Measurements from ENCODE around the gene L3MBTL4.
"Not testable (repeated sequence)": the region's sequence is repeated elsewhere in the genome, so short reads cannot be mapped to it uniquely, and the experiment has no call there.

L3MBTL4 gene

DNA sequence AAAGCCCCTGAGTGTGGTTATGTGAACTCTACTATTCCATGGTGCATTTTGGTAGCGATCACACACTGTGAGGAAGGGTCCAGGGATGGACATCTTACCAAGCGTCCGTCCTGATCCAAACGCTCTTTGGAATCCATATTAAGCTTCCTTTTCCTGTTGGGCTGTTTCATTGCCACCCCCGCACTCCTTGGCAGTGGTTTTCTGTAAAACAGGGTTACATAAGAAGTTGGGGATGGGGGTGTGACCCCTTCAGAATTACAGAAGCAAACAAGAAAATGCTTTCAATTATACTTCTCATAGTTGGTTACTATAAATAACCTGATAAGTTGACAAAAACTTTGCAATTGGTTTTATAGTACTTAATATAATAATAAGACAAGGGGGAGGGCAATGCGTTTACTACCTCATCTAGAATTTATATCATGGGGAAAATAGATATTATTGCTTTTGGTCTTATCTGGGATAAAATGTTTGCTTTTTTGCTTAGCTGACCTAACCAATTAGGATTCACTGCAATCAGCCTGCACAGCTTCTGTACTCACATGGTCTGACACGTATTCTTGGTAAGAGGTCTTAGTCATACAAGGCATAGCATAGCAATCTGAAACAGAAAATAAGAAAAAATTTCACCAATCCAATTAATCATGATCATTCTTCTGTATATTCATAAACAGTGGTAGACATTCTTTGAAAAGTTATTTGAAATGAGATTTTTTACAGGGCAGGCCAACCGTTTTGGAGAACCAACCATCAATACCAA, 103.1 kb downstream of the L3MBTL4 start:
- no peak for DNase-seq (ENCODE audit: low read depth, low spot score)

DNA sequence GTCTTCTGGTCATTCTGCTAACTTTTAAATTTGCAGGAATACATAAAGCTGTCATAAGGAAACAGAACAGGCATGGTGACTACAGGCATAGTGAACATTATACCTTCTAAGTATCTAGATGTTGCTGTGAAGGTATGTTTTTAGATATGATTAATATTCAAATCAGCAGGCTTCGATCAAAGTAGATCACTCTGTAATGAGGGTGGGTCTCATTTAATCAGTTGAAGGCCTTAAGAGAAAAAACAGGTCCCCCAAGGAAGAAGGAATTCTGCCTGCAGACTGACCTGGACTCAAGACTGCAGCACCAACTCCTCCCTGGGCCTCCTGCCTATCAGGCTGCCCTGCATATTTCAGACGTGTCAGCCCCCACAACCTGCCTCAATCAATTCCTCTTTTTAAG, 104.0 kb downstream of the L3MBTL4 start:
- no peak for DNase-seq (ENCODE audit: low read depth, low spot score)

DNA sequence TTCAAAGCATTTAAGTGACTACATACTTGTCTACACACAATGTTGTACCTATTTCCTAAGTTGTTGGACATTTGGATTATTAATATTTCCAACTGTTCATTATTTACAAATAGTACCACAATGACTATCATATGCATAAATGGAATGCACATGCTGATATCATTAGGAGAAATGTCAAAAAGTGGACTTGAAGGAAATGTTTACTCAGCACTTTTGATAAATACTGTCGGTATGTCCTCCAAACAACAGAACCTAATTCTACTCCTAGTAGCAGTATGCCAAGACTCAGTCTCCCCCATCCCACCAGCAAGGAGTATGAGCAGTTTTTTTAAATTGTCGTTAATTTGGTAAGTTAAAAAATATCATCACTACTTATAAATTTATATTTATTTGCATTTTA, 116.8 kb downstream of the L3MBTL4 start:
- DNase-seq (ENCODE audit: low read depth, low spot score), result no peak

GRCh38 chr18:6294148-6294784, 120.4 kb downstream of the L3MBTL4 start:
- DNase-seq (ENCODE audit: low read depth, low spot score), result no peak

GRCh38 chr18:6289843-6290242, 124.9 kb downstream of the L3MBTL4 start:
- no peak for DNase-seq (ENCODE audit: low read depth, low spot score)

GRCh38 chr18:6286585-6286984, 128.1 kb downstream of the L3MBTL4 start:
- no peak for DNase-seq (ENCODE audit: low read depth, low spot score)

GRCh38 chr18:6284761-6285160, 129.9 kb downstream of the L3MBTL4 start:
- DNase-seq (ENCODE audit: low read depth, low spot score), result no peak

- DNase-seq (ENCODE audit: low read depth, low spot score), result no peak
Observed at GRCh38 chr18:6284300-6284699, 130.4 kb downstream of the L3MBTL4 start.

DNA sequence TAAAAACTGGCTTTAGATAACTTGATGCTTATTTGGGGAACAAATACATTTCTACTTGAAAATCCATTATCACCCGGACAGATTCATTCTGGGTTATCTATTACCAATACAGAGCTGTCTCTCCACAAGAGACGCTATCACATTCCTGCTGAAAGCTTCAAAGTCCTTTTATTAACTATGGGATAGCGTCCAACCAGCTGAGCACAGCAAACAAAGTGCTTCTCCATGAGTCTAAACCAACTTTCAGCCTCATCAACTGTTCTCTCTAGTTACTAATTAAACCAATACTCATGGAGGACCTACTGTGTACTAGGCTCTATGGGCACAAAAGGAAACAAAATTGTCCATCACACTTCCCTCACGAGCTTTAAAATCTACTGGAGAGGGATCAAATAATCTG, 132.8 kb downstream of the L3MBTL4 start:
- DNase-seq (ENCODE audit: low read depth, low spot score), result no peak

DNA sequence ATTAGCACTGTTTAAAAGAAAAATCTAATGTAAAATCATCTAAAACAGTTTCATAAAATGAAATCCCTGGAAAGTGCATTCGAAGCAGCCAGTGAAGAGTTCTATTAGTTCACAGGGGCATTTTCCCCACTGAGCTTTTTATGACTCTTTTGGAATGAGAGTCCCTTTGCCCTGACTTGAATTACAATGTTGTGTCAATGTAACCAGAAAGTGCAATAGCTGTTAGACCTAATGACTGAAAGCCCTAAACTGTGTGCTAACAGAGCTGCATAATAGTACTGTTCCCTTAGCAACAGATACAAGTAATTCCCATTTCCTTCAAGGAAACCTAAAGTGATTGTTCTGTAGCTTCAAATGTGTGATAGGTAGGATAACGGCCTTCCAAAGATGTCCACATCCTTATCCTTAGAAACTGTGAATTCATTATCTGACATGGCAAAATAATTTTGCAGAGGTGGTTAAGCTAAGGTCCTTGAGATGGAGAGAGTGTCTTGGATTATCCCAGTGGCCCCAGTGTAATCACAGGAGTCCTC, 134.4 kb downstream of the L3MBTL4 start:
- no peak for DNase-seq (ENCODE audit: low read depth, low spot score)

DNA sequence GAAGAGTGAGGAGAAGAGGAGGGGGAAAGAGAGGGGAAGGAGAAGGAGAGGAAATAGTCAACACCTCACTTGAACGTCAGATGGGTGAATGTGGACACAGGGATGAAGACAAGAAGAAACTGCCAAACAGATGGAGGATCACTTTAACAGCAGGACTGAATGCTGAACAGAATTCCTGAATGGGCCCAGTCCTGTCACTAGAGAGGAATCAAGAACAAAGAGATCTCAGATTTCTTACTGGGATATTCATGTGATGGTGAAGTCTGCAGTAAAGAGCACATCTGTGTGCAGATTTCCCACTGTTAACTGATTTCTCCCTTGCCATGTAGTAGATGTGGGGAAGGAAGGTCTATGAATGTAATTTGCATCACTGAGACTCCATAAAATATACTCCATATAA, 135.4 kb downstream of the L3MBTL4 start:
- no peak for DNase-seq (ENCODE audit: low read depth, low spot score)

DNA sequence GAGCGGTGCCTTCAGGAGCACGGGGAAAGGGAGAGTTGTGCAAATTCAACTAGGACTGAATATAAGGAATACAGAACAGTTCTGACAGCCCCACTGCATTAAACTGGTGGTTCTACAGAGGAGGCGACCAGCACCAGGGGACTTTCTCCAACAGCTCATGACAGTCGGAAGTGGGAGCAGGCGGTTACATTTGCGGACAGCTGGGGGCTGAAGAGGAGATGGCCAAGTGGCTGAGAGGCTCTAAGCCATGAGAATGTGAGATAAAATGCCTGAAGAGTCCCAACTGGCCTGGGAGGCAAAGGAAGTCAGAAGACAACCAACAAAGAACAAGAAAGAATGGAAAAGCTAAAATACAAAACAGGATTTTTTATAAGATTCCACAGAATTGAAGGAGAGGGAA, 141.3 kb downstream of the L3MBTL4 start:
- no peak for DNase-seq (ENCODE audit: low read depth, low spot score)

DNA sequence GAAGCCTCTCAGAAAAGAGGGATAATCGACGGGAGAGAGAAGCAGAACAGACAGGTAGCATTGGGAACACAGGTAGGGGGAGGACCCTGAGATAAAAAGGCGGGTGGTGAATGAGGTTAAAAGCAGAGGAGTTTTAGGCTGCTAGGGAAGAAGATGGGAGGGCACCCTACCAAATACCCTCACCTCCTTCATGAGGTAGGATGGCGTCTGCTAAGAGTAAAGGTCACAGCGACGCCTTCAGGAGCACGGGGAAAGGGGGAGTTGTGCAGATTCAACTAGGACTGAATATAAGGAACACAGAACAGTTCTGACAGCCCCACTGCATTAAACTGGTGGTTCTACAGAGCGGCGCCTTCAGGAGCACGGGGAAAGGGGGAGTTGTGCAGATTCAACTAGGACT, 142.6 kb downstream of the L3MBTL4 start:
- not testable (repeated sequence) for DNase-seq (ENCODE audit: low read depth, low spot score)

DNA sequence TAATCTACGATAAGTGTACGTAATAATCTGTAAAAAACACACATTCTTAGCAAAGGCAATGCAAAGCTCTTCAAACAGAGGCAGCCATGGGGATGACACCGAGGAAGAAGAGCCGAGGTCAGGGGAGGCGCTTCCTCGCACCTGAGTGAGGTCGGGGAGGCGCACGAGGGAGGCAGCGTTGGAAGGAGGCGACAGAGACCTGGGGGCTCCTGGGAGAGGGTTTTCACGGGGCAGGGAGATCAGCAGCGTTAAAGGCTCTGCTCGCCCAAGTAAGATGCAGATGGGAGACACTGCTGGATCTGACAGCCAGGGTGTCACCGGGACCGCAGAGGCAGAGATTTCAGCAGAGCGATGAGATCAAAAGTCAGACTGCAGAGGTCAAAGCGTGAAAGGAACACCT, 143.1 kb downstream of the L3MBTL4 start:
- no peak for DNase-seq (ENCODE audit: low read depth, low spot score)

GRCh38 chr18:6270771-6271216, 143.9 kb downstream of the L3MBTL4 start:
- DNase-seq (ENCODE audit: low read depth, low spot score), result no peak

DNA sequence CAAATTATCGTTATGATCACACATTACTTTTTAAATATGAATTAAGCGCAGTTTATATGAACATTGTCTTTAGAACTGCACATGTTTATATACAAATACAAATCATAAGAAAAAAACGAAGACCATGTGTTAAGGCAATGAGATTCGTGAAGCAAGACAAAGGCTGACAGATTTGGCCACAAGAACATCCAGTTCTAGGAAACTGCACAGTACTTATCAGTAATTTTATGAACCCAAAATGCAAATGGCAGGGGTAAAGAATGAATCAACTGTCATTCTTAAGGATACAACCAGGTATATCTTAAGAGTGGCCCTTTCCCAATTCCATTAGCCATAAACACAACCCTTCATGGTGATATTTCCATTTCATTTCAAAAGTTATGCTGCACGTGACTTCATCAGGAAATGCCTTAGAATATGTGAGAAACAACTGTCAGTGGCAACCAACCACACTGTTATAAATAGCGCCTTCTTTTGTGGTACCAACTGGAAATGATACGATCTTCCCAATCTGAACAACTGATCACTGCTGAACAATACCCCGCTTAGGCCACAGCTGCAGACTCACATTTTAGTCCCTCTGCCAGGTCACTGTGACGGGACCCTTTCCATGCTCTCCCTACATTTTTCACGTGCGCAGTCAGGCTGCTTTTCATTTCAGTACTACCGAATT, 144.9 kb downstream of the L3MBTL4 start:
- no peak for DNase-seq (ENCODE audit: low read depth, low spot score)

DNA sequence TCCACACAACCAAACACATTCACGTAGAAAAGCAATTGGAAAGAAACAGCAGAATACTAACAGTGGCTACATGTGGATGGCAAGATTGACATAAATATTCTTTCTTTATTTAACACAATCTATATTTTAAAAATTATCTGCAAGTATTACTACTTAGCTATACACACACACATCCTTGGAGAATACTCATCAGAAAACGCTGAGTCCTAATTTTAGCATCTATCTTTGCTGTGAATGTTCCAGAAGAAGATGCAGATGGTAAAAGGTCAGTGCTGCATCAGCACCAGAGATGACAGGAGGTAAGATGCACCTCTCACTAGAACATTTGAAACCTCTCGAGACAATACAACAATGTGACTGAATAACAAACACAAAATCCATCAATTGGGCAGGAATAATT, 148.5 kb downstream of the L3MBTL4 start:
- DNase-seq (ENCODE audit: low read depth, low spot score), result no peak

DNA sequence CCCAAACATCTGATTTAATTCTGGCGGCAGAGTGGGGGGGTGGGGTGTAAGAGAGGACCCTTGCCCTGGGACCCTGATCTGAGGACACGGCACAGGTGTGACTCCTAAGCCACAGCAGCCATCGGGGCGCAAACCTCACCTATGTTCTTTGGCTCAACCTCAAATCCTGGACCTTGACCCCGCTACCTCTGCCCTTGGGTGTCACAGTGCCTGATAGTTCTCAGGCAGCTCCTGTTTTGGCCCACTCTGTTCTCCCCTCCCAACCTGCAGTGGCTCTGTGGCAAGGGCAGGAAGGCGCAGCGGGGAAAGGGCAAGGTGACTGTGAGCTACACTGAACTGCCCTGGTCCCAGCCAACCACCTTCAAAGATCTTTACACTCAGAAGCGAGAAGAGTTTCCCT, 152.8 kb downstream of the L3MBTL4 start:
- DNase-seq (ENCODE audit: low read depth, low spot score), result no peak

GRCh38 chr18:6259324-6259723, 155.4 kb downstream of the L3MBTL4 start:
- DNase-seq (ENCODE audit: low read depth, low spot score), result not testable (repeated sequence)

DNA sequence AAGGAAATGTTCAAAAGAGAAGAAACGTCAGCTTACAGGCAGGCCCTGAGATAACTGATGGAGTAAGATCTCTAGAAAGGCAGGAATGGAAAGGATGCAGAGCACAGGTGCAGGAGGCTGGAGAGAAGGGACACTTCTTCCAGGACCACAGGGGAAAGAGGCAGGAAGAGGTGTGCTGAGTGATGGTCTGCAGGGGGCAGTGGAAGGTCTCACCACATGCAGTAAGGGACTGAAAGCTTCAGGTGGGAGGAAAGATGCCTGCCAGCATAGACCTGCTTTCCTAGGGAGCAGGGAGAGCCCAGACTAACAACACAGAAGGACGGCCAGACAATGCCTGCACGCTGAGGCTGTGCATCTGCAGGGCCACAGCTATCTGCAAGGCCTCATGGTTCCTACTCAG, 156.8 kb downstream of the L3MBTL4 start:
- no peak for DNase-seq (ENCODE audit: low read depth, low spot score)

GRCh38 chr18:6256521-6256920, 158.2 kb downstream of the L3MBTL4 start:
- DNase-seq (ENCODE audit: low read depth, low spot score), result no peak

DNA sequence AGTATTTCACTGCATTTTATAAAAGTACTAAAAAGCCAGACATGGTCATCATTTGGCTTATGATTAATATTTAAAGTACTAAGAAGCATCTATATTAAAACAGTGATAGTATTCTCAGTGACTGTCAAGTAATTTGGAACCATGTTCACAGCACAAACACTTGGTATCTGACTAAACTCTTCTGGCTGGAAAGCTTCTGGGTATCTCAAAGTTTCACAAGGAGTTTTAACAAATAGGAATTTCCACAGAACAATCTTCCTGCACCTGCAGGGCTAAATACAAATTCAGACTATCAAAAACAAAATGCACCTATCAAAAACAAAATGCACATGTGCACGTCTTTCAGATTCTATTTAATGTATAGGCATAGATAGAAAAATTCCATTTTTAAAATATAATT, 158.8 kb downstream of the L3MBTL4 start:
- DNase-seq (ENCODE audit: low read depth, low spot score), result no peak
